Activated CD4-positive, alpha-beta T cell treated with anti-CD3 and anti-CD28 coated beads for 36 hours (primary cell): ENCODE data around the gene TNS4. TPM values are rescaled to one million over a fixed set of nuclear protein-coding genes. Genes with fewer than 3 reads are reported as not detected.

Experiments
- ATAC-seq: fragments of 200-7000 bp; cut with Tn5 transposase; one replicate; pipeline ENCODE4 v1.10.0; 2021; ENCODE audit warnings: mild to moderate bottlenecking, moderate library complexity
- CTCF ChIA-PET: fragments of 350-600 bp; sonication (Branson Sonifier 250); formaldehyde crosslinking; loops from one replicate; lab custom pipeline; 2021; ENCODE audit warnings: antibody characterized with exemption; lab: Charles Lee
- POLR2A ChIA-PET: fragments of 350-600 bp; sonication (Branson Sonifier 250); formaldehyde crosslinking; loops from one replicate; lab custom pipeline; 2021; ENCODE audit warnings: antibody characterized with exemption, inconsistent platforms; lab: Charles Lee
- DNase-seq: peaks from one replicate; pipeline ENCODE4 v3.0.0-alpha.2; 2020
- H3K27ac Mint-ChIP-seq: one replicate; pipeline ENCODE4 v1.8.0; 2021; ENCODE audit warnings: mixed read lengths
- H3K27me3 Mint-ChIP-seq: one replicate; pipeline ENCODE4 v1.8.0; 2021; ENCODE audit warnings: mixed read lengths
- H3K36me3 Mint-ChIP-seq: one replicate; pipeline ENCODE4 v1.8.0; 2021; ENCODE audit warnings: low read depth, mixed read lengths
- H3K4me1 Mint-ChIP-seq: one replicate; pipeline ENCODE4 v1.8.0; 2021; ENCODE audit warnings: mixed read lengths
- H3K4me3 Mint-ChIP-seq: one replicate; pipeline ENCODE4 v1.8.0; 2021; ENCODE audit warnings: mild to moderate bottlenecking, moderate library complexity, mixed read lengths
- H3K9me3 Mint-ChIP-seq: one replicate; pipeline ENCODE4 v1.8.0; 2021; ENCODE audit warnings: low read depth, mixed read lengths
- intact Hi-C, 2 experiments: fragments of 100-400 bp; cut with DNase I in 1 of 2; cut with micrococcal nuclease in 1 of 2; formaldehyde crosslinking; loops; one replicate each; pipeline versions ENCODE4 v1.14.2 to v1.15.1; 2022 to 2024; cut with DNase I, micrococcal nuclease
- total RNA-seq, 2 experiments: library from RNA; stranded (reverse); gene quantifications; one replicate each; pipeline ENCODE4 v1.2.3, GENCODE V29; 2021

Gene TNS4
- total RNA-seq, 2 experiments from 2014 or later: 10.8 to 12.8 TPM

DNA sequence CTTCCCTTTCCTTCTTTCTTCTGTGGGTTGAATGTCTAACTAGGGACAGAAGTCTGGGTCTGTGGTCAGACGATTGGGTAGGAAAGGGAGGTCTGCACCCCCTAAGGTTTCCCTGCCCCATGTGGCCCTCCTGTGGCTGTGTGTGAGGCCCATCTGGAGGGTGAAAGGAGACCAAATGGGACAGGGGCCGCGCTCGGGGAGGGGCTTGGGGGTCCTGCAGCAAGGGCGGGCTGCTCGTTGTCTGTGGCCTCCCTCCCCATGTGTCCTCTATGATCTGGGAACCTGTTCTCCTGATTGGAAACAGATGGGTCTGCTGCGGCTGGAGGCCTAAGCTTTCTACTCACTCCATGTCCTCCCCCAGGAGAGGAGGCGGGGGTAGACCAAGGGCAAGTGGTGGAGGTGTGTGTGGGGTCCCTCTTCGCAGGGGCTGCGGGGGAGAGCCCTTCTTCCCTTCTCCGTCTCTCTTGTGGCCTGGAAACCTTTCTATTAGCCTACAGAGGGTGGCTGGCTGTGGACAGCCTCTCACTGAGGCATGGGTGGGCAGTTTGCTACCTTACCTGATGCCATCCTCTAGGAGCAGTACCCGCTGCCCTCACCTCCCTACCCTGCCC is 39.6 kb downstream of the TNS4 start:
- no peak for DNase-seq
- H3K9me3 Mint-ChIP-seq: no peaks in the 10 kb centered on the region
- ChIA-PET POLR2A (interaction anchor here (0.6 kb wide), 1 partner anchor 172 kb away, joined by 7 read pairs; no protein-coding TSS in a partner anchor), CTCF (interaction anchor here (0.7 to 1.3 kb wide), 2 partner anchors 11 to 13 kb away, joined by 3 to 5 read pairs; no protein-coding TSS in a partner anchor)
- no peaks in the 10 kb centered on the region for H3K4me1 Mint-ChIP-seq
- intact Hi-C loops: no loop called here
- no peak overlapping the region for H3K4me3 Mint-ChIP-seq
- peak; percentile 10 for ATAC-seq
- no peaks in the 10 kb centered on the region for H3K27me3 Mint-ChIP-seq
- no peak overlapping the region for H3K27ac Mint-ChIP-seq
- H3K36me3 Mint-ChIP-seq: peaks cover 2% of the 10 kb centered on the region

DNA sequence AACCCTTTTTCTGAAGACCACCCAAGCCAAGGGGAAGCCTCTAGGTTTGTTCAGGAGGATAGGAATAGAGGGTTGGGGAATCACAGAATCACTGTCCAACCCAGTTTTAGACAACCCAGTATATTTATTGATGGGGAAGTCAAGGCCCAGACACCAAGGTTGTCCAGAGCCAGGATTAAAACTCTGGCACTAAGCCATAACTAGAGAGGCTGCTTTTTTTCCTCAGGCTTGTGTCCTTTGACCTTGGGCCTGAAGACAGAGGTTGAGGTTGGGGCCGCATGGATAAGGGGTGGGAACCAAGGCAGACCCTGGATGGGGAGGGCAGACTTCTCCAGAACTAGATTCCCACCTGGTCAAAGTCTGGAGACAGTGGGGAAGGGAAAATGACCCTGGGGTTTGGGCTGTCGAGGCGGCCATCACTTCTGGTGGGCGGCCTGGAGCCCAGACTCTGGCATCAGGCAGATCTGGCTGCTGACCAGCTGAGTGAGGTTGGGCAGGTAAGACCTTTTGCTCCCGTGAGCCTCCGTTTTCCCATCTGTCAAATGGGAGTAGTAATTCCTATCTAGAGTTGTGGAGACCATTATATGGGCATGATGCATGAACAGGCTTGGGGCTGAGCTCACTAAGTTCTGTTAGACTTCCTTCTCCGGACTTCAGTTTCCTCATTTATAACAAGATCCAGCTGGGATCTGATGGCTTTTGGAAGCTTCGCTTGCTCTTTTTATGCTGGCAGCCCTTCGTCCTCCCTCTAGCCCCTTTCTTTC is 40.3 kb downstream of the TNS4 start:
- DNase-seq (no peak), ATAC-seq (no peak)
- Mint-ChIP-seq H3K27ac (no peak overlapping the region), H3K4me3 (no peak overlapping the region), H3K9me3 (no peaks in the 10 kb centered on the region), H3K27me3 (no peaks in the 10 kb centered on the region), H3K36me3 (peaks cover 3% of the 10 kb centered on the region), H3K4me1 (no peaks in the 10 kb centered on the region)
- ChIA-PET POLR2A (interaction anchor here (0.6 kb wide), 1 partner anchor 172 kb away, joined by 7 read pairs; no protein-coding TSS in a partner anchor), CTCF (interaction anchor here (0.7 to 1.2 kb wide), 3 partner anchors 11 to 30 kb away, joined by 3 to 5 read pairs (median 4); no protein-coding TSS in a partner anchor)
- intact Hi-C loops: no loop called here

DNA sequence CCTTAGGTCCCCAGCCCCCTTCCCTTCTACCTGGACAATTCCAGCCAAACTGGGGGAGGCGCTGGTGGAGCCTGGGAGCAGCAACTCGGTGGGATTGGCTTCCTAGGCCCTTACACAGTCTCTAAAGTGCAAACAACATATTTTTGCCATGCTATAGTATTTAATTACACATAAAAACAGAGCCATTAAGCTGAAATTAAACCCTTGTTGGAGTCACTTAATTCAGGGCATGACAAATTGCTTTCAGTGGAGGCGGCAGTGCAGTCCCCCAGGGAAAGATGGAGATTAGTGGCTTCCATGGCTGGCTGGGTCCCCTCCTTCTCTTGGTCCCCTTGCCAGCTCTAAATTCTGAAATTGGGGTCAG is 40.8 kb downstream of the TNS4 start:
- no peaks in the 10 kb centered on the region for H3K9me3 Mint-ChIP-seq
- no peak overlapping the region for H3K27ac Mint-ChIP-seq
- no peak overlapping the region for H3K4me3 Mint-ChIP-seq
- H3K36me3 Mint-ChIP-seq: peaks cover 9% of the 10 kb centered on the region
- DNase-seq (no peak), ATAC-seq (no peak)
- intact Hi-C loops: no loop called here
- POLR2A ChIA-PET: no interaction called here
- no peaks in the 10 kb centered on the region for H3K4me1 Mint-ChIP-seq
- H3K27me3 Mint-ChIP-seq: no peaks in the 10 kb centered on the region
- CTCF ChIA-PET: interaction anchor here (0.9 to 1.2 kb wide), 2 partner anchors 11 to 30 kb away, joined by 3 to 4 read pairs; no protein-coding TSS in a partner anchor

DNA sequence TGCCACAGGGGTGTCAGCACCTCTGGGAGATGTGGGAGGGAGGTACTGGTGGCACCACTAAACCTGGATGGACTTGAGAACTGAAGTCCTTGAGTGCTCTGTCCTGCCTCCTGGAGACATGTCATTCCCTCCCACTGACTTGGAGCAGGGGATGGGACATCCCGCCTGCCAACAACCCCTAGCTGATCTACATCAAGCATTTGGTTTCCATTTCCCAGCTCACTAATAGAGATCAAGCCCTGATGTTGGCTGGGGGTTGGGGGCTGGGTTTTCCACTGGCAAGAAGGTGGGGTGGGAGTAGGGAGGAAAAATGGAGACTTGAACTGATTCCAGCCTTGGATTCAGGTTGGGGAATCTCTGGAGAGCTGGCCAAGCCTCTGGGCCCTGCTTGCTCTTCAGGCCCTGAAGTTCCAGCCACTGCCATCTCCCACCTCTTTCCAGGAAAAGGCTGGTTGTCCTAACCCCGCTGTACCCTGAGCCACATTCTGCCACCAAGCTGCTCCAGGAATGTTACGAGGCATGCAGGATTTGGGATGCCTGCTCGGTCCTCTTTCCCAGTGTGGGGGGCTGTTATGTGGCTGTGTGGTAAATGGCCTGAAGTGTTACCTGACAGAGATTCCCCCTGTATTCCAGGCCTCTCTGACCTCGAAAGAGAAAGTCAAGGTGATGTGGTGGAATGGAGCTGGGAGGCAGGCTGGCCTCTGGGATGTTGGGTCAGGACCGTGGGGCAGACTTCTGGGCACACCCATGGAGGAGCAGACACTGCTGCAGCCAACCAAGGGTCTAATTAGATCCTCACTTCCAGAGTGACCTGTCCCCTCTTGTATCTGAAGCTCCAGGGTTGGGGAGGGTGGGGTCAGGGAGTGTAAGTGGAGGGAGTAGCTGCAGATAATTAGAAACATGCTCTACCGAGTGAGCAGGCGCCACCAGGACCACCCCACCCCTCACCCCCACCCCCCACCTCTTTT is 41.5 kb downstream of the TNS4 start:
- intact Hi-C loops: no loop called here
- Mint-ChIP-seq H3K4me3 (no peak overlapping the region), H3K27me3 (no peaks in the 10 kb centered on the region), H3K4me1 (no peaks in the 10 kb centered on the region), H3K9me3 (no peaks in the 10 kb centered on the region), H3K27ac (no peak overlapping the region), H3K36me3 (peaks cover 9% of the 10 kb centered on the region)
- ATAC-seq (no peak), DNase-seq (no peak)
- POLR2A ChIA-PET: no interaction called here
- CTCF ChIA-PET: interaction anchor here (0.9 to 1.2 kb wide), 2 partner anchors 10 to 31 kb away, joined by 3 to 4 read pairs; no protein-coding TSS in a partner anchor

DNA sequence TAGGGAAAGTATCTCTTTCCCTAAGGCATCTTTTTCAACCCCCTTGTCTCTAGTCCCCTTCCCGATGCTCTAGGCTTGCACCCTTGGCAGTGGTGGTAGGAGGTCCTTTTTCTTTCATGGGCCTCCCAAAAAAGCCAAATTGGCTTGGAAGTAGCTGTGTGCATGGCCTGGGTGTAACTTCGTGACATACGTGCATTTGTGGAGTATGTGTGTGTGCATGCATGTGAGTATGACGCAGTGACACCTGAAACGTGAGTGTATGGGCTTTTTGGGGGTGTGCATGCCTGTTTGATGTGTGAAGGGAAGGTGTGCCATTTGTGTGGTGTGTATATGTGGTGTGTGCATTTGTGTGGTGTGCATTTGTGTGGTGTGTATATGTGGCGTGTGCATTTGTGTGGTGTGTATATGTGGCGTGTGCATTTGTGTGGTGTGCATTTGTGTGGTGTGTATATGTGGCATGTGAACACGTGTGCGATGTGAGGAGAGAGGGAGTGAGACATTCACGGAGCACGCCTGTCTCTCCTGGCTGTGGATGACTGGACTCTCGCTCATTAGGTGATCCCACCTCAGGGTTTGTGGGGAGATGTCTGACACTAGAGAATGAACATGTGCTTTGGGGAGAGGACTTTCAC is 42.5 kb downstream of the TNS4 start:
- intact Hi-C loops: no loop called here
- POLR2A ChIA-PET: no interaction called here
- H3K36me3 Mint-ChIP-seq: peaks cover 13% of the 10 kb centered on the region
- no peak for ATAC-seq
- CTCF ChIA-PET: interaction anchor here (0.7 kb wide), 1 partner anchor 35 kb away, joined by 4 read pairs; no protein-coding TSS in a partner anchor
- H3K4me3 Mint-ChIP-seq: no peak overlapping the region
- no peaks in the 10 kb centered on the region for H3K27me3 Mint-ChIP-seq
- H3K27ac Mint-ChIP-seq: no peak overlapping the region
- DNase-seq: no peak
- no peaks in the 10 kb centered on the region for H3K4me1 Mint-ChIP-seq
- no peaks in the 10 kb centered on the region for H3K9me3 Mint-ChIP-seq

DNA sequence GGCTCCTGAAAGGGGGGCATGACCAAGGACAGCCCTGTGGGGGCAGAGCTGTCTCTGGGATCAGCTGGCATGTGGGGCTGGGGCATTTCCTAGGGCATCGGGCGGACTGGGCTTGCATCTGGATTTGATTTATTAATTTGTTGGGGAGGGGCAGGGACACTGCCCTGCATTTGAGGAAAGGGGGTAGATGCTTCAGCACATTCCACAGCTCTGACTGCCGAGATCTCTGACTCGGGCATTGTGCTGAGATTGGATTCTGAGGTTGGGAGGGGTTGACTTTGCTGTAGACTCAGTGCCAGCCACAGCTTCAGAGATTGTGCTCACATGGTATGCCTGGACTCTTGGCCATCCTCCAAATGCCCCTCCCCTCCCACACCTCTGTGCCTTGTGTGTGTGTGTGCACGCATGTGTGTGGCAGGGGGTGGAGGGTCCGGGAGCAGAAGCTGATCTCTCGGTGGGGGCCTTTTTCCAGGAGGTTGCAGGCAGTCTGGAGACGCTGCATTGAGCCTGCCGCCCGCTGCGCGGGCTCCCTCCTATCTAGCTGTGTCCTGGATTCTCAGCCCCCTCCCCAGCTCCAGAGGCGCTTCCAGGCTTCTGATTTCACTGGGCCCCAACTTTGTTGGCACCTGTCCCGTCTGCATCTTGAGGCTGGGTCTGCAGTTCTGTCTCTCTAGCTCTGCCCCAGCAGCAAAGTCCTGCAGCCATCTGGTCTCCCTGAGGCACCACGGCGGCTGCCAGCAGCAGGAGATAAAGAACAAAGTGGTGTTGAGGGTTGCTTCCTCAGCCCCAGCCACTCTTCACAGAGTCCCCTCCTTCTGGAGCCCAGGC is 43.2 kb downstream of the TNS4 start:
- no peak for DNase-seq
- no peak overlapping the region for H3K4me3 Mint-ChIP-seq
- no peaks in the 10 kb centered on the region for H3K4me1 Mint-ChIP-seq
- H3K36me3 Mint-ChIP-seq: peaks cover 19% of the 10 kb centered on the region
- ATAC-seq: no peak
- H3K27ac Mint-ChIP-seq: no peak overlapping the region
- ChIA-PET POLR2A (interaction anchor here (0.6 kb wide), 1 partner anchor 20 kb away, joined by 3 read pairs; no protein-coding TSS in a partner anchor), CTCF (interaction anchor here (0.7 kb wide), 1 partner anchor 34 kb away, joined by 4 read pairs; no protein-coding TSS in a partner anchor)
- intact Hi-C loops: no loop called here
- H3K27me3 Mint-ChIP-seq: no peaks in the 10 kb centered on the region
- H3K9me3 Mint-ChIP-seq: no peaks in the 10 kb centered on the region

DNA sequence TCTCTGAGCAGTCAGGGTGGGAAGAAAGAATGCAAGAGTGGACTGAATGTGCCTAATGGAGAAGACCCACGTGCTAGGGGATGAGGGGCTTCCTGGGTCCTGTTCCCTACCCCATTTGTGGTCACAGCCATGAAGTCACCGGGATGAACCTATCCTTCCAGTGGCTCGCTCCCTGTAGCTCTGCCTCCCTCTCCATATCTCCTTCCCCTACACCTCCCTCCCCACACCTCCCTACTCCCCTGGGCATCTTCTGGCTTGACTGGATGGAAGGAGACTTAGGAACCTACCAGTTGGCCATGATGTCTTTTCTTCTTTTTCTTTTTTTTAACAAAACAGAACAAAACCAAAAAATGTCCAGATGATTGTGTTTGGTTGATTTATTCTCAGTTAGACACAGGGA is 44.1 kb downstream of the TNS4 start:
- Mint-ChIP-seq H3K27ac (no peak overlapping the region), H3K4me1 (peaks cover 6% of the 10 kb centered on the region), H3K9me3 (no peaks in the 10 kb centered on the region), H3K27me3 (no peaks in the 10 kb centered on the region), H3K4me3 (no peak overlapping the region), H3K36me3 (peaks cover 19% of the 10 kb centered on the region)
- intact Hi-C loops: no loop called here
- ChIA-PET POLR2A (no interaction called here), CTCF (no interaction called here)
- DNase-seq (no peak), ATAC-seq (no peak)

DNA sequence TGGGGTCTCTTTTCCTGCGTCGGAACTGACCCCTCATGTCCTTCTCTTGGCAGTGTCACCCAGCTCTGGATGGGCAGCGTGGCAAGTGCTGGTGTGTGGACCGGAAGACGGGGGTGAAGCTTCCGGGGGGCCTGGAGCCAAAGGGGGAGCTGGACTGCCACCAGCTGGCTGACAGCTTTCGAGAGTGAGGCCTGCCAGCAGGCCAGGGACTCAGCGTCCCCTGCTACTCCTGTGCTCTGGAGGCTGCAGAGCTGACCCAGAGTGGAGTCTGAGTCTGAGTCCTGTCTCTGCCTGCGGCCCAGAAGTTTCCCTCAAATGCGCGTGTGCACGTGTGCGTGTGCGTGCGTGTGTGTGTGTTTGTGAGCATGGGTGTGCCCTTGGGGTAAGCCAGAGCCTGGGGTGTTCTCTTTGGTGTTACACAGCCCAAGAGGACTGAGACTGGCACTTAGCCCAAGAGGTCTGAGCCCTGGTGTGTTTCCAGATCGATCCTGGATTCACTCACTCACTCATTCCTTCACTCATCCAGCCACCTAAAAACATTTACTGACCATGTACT is 44.9 kb downstream of the TNS4 start:
- ATAC-seq (no peak), DNase-seq (no peak)
- no peaks in the 10 kb centered on the region for H3K27me3 Mint-ChIP-seq
- H3K4me3 Mint-ChIP-seq: no peak overlapping the region
- peaks cover 19% of the 10 kb centered on the region for H3K36me3 Mint-ChIP-seq
- no peak overlapping the region for H3K27ac Mint-ChIP-seq
- ChIA-PET CTCF (interaction anchor here (0.7 to 1.3 kb wide), 5 partner anchors 9 to 103 kb away, joined by 3 to 7 read pairs (median 3); no protein-coding TSS in a partner anchor), POLR2A (interaction anchor here (0.6 kb wide), 1 partner anchor 46 kb away, joined by 12 read pairs; no protein-coding TSS in a partner anchor)
- H3K9me3 Mint-ChIP-seq: no peaks in the 10 kb centered on the region
- intact Hi-C loops: no loop called here
- H3K4me1 Mint-ChIP-seq: peaks cover 11% of the 10 kb centered on the region

DNA sequence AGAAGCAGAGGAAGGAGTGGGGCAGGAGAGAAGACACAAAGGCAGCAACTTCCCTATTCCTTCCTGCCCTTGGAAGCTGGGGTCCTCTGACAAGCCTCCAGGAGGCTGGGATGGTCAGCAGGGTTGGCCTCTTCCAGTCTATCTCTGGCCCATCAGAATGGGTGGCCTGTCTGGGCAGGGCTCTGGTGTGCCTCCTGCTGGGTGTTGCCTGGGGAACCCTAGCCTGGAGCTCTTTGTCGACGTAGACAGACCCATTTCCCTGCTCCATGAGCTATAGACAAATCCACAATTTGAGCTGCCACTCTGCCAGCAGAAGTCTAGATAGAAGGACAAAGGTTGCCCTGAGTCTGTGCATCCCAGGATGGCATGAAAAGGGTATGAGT is 46.8 kb downstream of the TNS4 start:
- Mint-ChIP-seq H3K4me1 (peaks cover 11% of the 10 kb centered on the region), H3K4me3 (no peak overlapping the region), H3K27me3 (no peaks in the 10 kb centered on the region), H3K36me3 (peaks cover 19% of the 10 kb centered on the region), H3K27ac (no peak overlapping the region), H3K9me3 (no peaks in the 10 kb centered on the region)
- intact Hi-C loops: no loop called here
- POLR2A ChIA-PET: no interaction called here
- CTCF ChIA-PET: interaction anchor here (0.6 to 1.6 kb wide), 5 partner anchors 10 to 77 kb away, joined by 3 to 5 read pairs (median 3); no protein-coding TSS in a partner anchor
- ATAC-seq: no peak
- no peak for DNase-seq
